Osteoblast (primary cell): Measurements from ENCODE around the gene FCN3. TPM values are rescaled to one million over a fixed set of nuclear protein-coding genes. Genes with fewer than 3 reads are reported as not detected.

Experiments
- DNase-seq: peaks from one replicate; pipeline ENCODE4 v3.0.0; 2011; ENCODE audit warnings: low spot score, mixed read lengths; ENCODE audit not compliant: insufficient read length; ENCODE audit errors: missing footprints
- H2AFZ ChIP-seq: 2 replicates; pipeline ENCODE4 v1.6.0; 2011; ENCODE audit warnings: mild to moderate bottlenecking, low read length
- H3K27ac ChIP-seq: 2 replicates; pipeline ENCODE4 v1.5.1; 2011; ENCODE audit warnings: mild to moderate bottlenecking, low read depth, low read length, moderate library complexity
- H3K27me3 ChIP-seq: 2 replicates; pipeline ENCODE4 v1.6.0; 2012; ENCODE audit warnings: mild to moderate bottlenecking, control low read depth, inconsistent platforms, low read length, moderate library complexity; ENCODE audit not compliant: insufficient read depth
- H3K36me3 ChIP-seq: 2 replicates; pipeline ENCODE4 v1.5.1; 2011; ENCODE audit warnings: mild to moderate bottlenecking, low read length, control low read depth, moderate library complexity; ENCODE audit not compliant: insufficient read depth
- H3K4me1 ChIP-seq: 2 replicates; pipeline ENCODE4 v1.5.1; 2011; ENCODE audit warnings: mild to moderate bottlenecking, low read length, control low read depth, moderate library complexity; ENCODE audit not compliant: insufficient read depth
- H3K4me2 ChIP-seq: 2 replicates; pipeline ENCODE4 v1.6.0; 2011; ENCODE audit warnings: mild to moderate bottlenecking, low read length; ENCODE audit not compliant: insufficient read depth
- H3K4me3 ChIP-seq: fragments of 200-600 bp; sonication (generic); 3 replicates; pipeline ENCODE4 v1.5.1; 2012; ENCODE audit warnings: mild to moderate bottlenecking, low read length, inconsistent platforms; ENCODE audit not compliant: insufficient read depth
- H3K79me2 ChIP-seq: 2 replicates; pipeline ENCODE4 v1.6.0; 2012; ENCODE audit warnings: mild to moderate bottlenecking, low read length, control low read depth, inconsistent platforms; ENCODE audit not compliant: insufficient read depth
- H3K9me3 ChIP-seq: 2 replicates; pipeline ENCODE4 v1.5.1; 2011; ENCODE audit warnings: low read depth, low read length, control low read depth
- H4K20me1 ChIP-seq: 2 replicates; pipeline ENCODE4 v1.6.0; 2012; ENCODE audit warnings: mild to moderate bottlenecking, low read length, control low read depth; ENCODE audit not compliant: insufficient read depth
- CTCF ChIP-seq: IDR thresholded peaks from 2 replicates; pipeline ENCODE4 v1.5.1; 2011; ENCODE audit warnings: mild to moderate bottlenecking, low read depth, low read length, moderate library complexity; ENCODE audit errors: extremely low read depth
- total RNA-seq: library from RNA; depleted of rRNA; stranded (reverse); fragments of >200 nt; gene quantifications from 2 replicates; pipeline ENCODE4 v1.2.3, GENCODE V29; 2012

FCN3 gene
- total RNA-seq, 1 donor: not detected

GRCh38 chr1:27349784-27350662 lies 24.6 kb downstream of the FCN3 start:
- DNase-seq: peak; percentile 99
- peak overlapping the region; percentile 41 for H2AFZ ChIP-seq
- H3K4me3 ChIP-seq: peak overlapping the region; percentile 65

GRCh38 chr1:27348861-27349783 lies 25.5 kb downstream of the FCN3 start:
- DNase-seq: peak; percentile 93
- peak overlapping the region; percentile 22 for H2AFZ ChIP-seq

More at GRCh38 chr1:27349784-27350662, 24.6 kb downstream of the FCN3 start:
- Histone ChIP-seq H3K27me3 (no peaks in the 10 kb centered on the region), H3K27ac (no peak overlapping the region), H3K4me1 (peaks cover 2% of the 10 kb centered on the region), H3K79me2 (no peaks in the 10 kb centered on the region), H3K4me2 (peak overlapping the region; percentile 67), H3K9me3 (no peaks in the 10 kb centered on the region), H4K20me1 (no peaks in the 10 kb centered on the region), H3K36me3 (peaks cover 2% of the 10 kb centered on the region)
- no peak for TF ChIP-seq CTCF

GRCh38 chr1:27346991-27347624 lies 27.5 kb downstream of the FCN3 start:
- Histone ChIP-seq H3K79me2 (no peaks in the 10 kb centered on the region), H4K20me1 (no peaks in the 10 kb centered on the region), H3K4me2 (no peak overlapping the region), H3K4me1 (peaks cover 3% of the 10 kb centered on the region), H3K27ac (no peak overlapping the region), H3K9me3 (no peaks in the 10 kb centered on the region), H3K4me3 (no peak overlapping the region), H3K36me3 (no peaks in the 10 kb centered on the region), H2AFZ (no peak overlapping the region), H3K27me3 (no peaks in the 10 kb centered on the region)
- no peak for TF ChIP-seq CTCF
- DNase-seq: peak; percentile 73

More at GRCh38 chr1:27348861-27349783, 25.5 kb downstream of the FCN3 start:
- Histone ChIP-seq H3K27ac (no peak overlapping the region), H3K79me2 (no peaks in the 10 kb centered on the region), H3K27me3 (no peaks in the 10 kb centered on the region), H3K4me1 (peaks cover 2% of the 10 kb centered on the region), H3K9me3 (no peaks in the 10 kb centered on the region), H3K36me3 (no peaks in the 10 kb centered on the region), H3K4me3 (peak overlapping the region; percentile 65), H4K20me1 (no peaks in the 10 kb centered on the region), H3K4me2 (peak overlapping the region; percentile 67)
- no peak for TF ChIP-seq CTCF
